Measurements from ENCODE around the gene EXD3.

DNA sequence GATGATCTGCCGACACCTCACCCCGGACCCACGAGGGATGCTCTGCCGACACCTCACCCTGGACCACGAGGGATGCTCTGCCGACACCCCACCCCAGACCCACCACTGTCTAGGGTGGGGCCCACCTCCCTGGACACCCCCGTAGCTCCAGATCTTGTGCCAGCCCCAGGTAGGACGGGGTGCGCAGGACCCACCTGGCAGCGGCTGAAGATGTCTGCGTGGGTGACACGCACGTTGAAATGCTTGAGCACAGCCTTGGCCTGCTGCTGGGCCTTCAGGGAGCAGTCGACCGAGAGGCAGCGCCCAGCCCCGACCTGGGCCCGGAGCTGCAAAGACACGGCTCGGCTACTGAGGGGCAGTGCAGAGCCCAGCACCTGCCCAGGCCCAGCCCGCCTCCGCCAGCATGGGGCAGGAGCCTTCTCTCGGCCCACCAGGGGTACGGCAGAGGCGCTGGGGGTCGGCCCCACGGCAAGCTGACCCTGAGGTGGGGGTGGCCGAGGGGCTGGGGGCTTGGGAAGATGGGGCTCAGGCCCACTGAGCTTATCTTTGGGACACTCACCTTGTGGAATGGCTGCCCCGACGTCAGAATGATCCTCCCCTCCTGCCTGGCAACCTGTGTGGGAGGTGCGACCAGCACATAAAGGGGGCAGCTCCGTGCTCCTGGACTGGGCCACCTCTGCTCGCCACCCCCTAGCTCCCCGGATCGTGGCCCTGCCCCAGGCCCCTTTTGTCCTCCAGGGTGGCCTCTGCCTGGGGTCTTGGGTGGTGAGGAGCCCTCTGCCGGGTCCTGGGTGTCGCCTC lies 99.2 kb downstream of the EXD3 start:
- TF ChIP-seq CTCF (IDR thresholded peaks at IDR 0.05) (no peak), POLR2A (IDR thresholded peaks at IDR 0.05) (no peak)
